A673 (cell line): ENCODE results near the gene KIT.

Experiments used
- EZH2 ChIP-seq: fragments of 200-600 bp; sonication (generic); IDR thresholded peaks from 2 replicates; pipeline ENCODE4 v1.6.1; 2017; ENCODE audit warnings: borderline replicate concordance, low read depth, mild to moderate bottlenecking, mixed read lengths, antibody characterized with exemption, low read length; ENCODE audit not compliant: poor library complexity, severe bottlenecking
- TF ChIP-seq, protein P1 (sequence below): fragments of 300-800, 200-600 bp; sonication (generic); conservative IDR thresholded peaks from 2 replicates; pipeline ENCODE4 v1.5.1; 2017; ENCODE audit warnings: low read depth, mild to moderate bottlenecking, antibody characterized with exemption, low read length, moderate library complexity, mixed read lengths

DNA sequence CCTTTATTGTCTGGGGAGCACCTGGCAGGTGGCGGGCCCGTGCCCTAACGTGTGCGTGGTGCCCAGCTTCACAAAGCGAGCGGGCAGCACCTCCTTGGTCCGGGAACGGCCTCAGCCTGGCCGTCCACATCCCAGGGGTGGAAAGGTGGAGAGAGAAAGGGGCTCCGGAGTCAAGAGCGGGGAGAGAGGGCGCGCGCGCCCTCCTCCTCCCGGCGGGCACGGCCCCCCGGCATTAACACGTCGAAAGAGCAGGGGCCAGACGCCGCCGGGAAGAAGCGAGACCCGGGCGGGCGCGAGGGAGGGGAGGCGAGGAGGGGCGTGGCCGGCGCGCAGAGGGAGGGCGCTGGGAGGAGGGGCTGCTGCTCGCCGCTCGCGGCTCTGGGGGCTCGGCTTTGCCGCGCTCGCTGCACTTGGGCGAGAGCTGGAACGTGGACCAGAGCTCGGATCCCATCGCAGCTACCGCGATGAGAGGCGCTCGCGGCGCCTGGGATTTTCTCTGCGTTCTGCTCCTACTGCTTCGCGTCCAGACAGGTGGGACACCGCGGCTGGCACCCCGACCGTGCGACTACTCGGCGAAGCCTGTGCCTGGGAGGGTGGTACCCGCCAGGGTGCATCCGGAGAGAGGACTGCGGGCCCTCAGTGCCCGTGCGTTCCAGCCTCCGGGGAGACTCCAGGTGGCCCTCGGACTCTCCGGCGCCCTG lies at the start of gene KIT:
- TF ChIP-seq EZH2 = no peak
- TF ChIP-seq, protein P1, sequence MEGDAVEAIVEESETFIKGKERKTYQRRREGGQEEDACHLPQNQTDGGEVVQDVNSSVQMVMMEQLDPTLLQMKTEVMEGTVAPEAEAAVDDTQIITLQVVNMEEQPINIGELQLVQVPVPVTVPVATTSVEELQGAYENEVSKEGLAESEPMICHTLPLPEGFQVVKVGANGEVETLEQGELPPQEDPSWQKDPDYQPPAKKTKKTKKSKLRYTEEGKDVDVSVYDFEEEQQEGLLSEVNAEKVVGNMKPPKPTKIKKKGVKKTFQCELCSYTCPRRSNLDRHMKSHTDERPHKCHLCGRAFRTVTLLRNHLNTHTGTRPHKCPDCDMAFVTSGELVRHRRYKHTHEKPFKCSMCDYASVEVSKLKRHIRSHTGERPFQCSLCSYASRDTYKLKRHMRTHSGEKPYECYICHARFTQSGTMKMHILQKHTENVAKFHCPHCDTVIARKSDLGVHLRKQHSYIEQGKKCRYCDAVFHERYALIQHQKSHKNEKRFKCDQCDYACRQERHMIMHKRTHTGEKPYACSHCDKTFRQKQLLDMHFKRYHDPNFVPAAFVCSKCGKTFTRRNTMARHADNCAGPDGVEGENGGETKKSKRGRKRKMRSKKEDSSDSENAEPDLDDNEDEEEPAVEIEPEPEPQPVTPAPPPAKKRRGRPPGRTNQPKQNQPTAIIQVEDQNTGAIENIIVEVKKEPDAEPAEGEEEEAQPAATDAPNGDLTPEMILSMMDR = no peak
